HUDEP-2 (cell line): ENCODE measurements around the gene DCDC2C.
A peak's percentile ranks its signal among the peaks of the same experiment; 100 is the strongest.

Experiments
- DNase-seq, 76 experiments: peaks; one replicate each; lab custom pipeline; 2025; ENCODE audit not compliant: unreplicated experiment in 76 of 76; lab: John Stamatoyannopoulos, UW

Gene DCDC2C

GRCh38 chr2:3708576-3708975, 5.2 kb downstream of the DCDC2C start:
- DNase-seq, result no peak

GRCh38 chr2:3709225-3709624, 5.8 kb downstream of the DCDC2C start:
- no peak for DNase-seq

DNA sequence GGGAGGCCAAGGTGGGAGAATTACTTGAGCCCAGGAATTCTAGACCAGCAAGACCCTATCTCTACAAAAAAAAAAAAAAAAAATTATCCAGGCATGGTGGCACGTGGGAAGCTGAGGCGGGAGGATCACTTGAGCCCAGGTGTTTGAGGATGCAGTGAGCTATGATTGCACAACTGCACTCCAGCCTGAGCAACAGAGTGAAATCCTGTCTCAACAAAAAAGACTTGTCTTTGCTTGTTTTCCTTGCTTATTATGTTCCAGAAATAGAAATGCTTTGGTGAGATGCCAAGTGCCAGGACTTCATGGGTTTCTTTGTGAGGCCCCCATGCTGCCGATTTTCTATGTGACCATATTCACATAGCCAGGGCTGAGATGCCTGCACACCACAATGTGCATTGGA, 9.0 kb downstream of the DCDC2C start:
- DNase-seq, result no peak

DNA sequence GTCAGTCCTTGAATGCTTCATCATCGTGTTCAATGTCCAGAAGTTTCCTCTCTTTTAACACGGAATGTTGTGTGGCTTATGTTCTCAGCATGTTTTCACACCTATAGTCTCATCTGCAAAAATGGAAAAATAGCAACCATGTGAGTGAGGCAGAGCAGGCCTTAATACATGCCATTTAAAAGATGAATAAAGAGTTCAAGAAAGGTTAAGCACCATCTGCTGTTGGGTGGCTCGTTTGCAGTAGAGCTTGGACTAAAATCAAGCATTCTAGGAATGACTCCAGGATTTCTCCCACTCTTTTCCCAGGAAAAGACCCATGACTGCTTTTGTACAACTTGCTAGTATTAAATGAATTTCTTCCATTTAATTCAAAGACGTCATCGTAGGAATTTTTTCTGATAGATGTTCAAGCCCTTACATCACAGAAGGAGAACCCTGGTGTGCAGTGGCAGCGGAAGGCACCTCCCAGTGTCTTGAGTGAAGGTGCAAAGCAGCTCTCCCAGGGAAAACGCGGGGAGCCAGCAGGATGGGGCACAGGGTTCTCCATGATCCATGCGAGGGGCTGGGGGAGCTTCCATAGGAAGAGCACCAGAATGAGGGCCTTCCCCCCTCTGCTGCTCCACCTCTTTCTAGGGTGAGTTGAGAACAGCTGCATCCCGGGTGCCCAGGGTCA, 9.6 kb downstream of the DCDC2C start:
- DNase-seq, result no peak

DNA sequence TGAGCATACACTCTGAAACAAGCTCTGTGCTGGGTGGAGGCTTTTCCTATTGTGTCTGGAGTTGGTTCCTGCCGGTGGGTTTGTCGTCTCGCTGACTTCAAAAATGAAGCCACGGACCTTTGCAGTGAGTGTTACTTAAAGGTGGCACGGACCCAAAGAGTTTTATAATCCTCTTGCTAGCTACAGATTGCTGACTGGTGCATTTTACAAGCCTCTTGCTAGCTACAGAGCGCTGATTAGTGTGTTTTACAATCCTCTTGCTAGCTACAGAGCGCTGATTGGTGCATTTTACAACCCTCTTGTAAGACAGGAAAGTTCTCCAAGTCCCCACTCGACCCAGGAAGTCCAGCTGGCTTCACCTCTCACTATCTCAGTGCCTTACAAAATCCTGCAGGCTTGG, 15.3 kb downstream of the DCDC2C start:
- DNase-seq, result no peak

GRCh38 chr2:3725002-3725401, 21.6 kb downstream of the DCDC2C start:
- no peak for DNase-seq

DNA sequence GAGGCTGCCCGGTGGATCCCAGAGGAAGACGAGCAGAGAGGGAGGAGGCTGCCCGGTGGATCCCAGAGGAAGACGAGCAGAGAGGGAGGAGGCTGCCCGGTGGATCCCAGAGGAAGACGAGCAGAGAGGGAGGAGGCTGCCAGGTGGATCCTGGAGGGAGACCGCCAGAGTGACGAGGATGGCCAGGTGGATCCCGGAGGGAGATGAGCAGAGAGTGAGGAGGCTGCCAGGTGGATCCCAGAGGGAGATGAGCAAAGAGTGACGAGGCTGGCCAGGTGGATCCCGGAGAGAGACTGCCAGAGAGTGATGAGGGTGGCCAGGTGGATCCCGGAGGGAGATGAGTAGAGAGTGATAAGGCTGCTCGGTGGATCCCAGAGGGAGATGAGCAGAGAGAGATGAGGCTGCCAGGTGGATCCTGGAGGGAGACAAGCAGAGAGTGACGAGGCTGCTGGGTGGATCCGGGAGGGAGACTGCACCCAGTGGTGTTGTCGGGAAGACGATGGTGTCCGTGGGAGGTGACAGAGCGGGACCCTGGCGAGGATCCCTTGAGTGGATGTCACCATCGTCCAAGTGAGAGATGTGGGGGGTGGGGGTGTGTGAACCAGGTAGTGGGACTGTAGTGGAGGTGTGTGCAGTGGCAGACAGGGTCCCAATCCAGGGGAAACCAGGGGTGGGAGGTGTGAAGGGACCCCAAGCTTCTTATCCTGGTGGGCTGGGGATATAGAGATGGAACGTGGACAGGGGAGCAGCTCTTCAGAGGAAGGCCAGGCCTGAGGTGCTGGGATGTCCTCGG, 22.3 kb downstream of the DCDC2C start:
- no peak for DNase-seq

GRCh38 chr2:3726511-3726910, 23.1 kb downstream of the DCDC2C start:
- DNase-seq, result no peak

- DNase-seq, result no peak
Measured at GRCh38 chr2:3727397-3728045, 24.1 kb downstream of the DCDC2C start.

DNA sequence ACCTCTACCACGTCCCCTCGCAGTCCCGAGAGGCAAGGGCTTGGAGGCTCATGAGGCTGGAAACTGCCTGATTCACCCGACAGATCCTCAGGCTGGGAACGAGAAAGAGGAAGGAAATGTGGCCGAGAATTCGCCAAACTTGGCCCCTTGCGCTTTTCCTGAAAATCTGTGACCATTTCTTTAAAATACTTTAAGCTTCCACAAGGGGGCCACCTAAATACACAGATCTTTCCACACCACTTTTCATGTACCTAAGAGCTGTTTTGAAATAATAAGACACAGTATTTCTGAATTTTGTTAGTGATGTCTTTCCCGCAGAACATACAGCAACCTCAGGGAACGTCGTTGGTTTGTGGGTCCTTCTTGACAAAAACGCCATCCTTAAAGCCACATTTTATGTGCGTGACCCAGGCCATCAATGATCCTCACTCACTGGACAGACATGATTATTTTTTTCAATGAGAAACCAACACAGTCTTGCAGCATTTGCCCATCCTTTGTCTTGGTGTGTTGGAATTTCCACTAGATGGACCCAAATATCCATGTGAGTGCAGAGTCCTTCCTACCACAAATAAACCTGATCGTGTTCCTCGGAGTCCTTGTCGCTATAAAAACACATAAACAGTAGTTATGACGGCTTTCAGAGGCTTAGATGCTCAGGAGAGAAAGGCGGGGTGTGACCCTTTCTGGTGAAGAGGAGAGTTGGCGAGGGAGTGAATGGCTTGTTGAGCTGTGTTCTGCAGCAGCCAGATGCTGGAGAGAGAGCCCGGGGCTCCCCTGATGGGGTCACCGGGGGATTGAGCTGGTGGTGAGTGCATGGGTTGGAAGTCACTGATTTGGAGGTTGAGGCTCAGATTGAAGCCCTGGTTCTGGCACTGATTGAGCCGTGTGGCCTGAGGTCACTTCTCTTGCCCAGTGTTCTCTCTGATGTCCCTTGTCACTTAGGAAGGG, 25.0 kb downstream of the DCDC2C start:
- DNase-seq, result peak in 5 of 76 experiments; percentile 3 to 35 (median 11)

DNA sequence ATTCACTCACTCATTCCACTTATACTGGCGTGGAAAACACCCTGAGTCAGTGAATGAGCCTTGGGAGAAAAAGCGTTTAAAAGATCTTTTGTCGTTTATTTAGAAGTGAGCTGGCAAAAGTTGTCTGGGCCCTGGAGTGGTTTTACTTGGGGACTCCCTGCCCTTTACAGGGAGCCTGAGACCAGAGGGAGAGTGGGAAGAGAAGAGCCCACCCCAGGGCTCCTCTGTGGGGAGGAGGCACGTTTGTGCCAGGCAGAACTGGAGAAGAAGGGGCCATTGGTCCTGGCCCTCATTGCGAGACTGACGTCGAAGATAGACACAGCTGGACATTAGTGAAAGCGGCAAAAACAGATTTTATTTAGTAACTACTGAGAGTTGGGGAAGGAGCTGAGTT, 25.7 kb downstream of the DCDC2C start:
- no peak for DNase-seq

- no peak for DNase-seq
Measured at GRCh38 chr2:3729786-3730185, 26.4 kb downstream of the DCDC2C start.

DNA sequence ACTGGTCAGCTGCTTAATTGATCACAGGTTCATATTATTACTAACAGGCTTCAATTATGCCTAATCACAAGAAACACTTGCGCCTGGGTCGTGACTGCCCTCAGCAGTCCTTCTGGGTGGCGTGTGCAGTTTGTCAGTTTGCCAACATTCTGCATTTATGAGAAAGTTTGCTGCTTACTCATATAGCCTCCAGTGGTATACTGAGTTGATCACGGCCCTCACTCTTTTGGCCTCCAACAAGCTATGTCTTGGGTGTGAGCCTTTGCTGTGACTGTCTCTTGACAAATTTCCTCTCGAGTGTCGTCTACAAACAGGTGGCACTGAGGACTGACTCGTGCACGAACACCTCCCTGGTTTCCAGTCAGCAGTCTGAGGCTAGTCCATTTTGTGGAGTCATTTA, 27.3 kb downstream of the DCDC2C start:
- peak in 1 of 76 experiments; percentile 1 for DNase-seq

DNA sequence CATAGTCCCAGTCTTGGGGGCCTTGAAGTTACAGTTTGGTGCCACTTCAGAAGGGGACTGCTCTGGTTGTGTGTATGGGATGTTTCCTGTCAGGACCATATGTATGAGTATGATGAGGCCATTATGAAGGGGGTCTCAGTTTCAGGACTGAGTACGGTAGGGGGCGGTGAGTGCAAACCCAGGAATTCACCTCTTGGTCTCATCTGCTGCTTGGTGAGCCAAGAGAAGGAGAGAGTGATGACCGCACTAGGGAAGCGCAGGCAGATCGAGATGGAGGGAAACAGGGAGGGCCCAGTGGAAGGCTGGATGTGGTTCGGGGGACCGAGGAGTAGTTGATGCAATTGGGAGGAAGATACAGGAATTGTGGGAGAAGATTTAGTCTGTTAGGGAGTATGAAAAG, 28.5 kb downstream of the DCDC2C start:
- no peak for DNase-seq

DNA sequence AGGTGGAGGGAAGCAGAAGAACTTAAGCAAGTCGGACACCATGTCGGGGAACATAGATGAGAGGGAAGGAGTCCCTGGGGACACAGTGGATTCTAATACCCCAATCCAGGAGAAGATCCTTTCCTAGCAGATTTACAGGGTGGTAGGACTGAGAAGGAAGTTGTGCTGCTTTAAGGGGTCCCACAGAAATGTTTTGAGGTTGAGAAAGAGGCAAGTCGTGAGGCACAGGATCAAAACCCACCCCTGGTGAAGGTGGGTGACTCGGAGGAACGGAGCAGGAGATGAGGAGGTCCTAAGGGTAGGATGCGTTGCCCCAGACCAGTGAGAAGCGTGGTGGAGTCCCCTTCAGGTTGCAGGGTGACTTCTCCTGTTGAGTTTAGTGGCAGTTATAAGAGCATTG, 32.7 kb downstream of the DCDC2C start:
- no peak for DNase-seq

DNA sequence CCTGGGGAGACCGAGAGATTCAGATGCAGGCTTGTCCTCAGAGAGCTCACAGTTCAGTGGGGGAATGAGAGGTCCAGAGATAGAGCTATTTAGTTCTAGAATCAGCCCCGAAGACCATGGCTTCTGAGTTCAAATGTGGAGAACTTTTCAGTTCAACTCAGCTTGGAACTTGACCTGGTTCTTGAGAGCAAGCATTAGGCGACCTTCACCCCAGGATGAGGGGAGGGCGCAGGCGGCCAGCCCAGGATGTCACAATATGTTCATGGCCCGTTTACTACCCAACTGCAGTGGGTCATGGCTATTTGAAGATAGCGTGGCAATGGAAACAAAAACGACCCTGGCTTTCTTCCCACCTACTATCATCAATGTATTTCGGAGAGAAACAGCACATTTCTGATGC, 33.8 kb downstream of the DCDC2C start:
- DNase-seq, result no peak

- peak in 29 of 76 experiments; percentile 1 to 50 (median 15) for DNase-seq
Measured at GRCh38 chr2:3738454-3738853, 35.1 kb downstream of the DCDC2C start.

GRCh38 chr2:3739313-3739712, 35.9 kb downstream of the DCDC2C start:
- DNase-seq, result no peak

DNA sequence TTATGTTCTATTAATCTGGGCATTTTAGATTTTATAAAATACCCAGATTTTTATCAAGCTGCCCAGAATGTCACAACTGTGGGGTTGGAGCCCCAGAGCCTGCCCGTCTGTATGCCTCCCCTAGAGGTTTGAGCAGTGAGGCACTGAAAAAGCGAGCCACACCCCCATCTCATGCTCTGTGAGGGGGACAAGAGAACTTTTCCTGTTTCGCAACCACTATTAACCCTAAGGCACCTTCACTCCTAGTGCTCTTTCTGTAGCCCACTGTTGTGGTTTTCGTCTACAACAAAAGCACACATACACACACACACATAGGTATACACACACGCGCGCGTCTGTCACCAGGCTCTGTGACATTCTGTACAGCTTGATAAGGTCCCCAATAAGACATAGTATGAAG, 38.0 kb downstream of the DCDC2C start:
- no peak for DNase-seq

DNA sequence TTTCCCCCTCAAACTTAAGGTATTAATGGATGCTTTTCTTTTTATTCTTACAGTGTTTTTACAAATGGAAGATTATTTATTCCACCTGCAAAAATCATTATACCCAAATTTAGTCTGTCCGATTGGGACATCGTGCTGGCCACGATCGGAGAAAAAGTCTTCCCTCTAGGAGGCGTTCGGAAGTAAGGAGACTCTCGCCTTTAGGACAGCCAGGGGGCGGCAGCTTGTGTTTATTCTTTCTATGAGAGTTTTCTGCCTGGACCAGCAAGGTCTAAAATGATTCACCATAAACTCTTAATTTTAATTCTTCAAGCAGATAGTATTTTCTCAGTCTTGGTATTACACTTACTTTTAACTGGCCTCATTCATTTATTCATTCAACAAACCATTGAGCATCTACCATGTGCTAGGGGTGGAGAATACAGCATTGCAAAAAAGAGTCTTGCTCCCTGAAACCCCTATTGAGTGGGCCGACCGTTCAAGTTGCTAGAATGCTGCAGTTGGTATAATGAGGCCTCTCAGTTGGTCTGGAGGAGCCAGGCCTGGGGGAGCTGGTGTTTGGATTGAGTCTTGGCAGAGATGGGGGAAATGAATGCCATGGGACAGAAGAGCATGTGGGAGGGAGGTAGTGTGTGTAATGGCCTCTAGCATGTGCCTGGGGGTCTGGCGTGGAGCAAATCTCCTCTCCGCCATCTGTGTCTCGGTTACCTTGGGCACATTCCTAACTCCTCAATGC, 38.7 kb downstream of the DCDC2C start:
- DNase-seq, result no peak
